Mesenchymal stem cell (in vitro differentiated cells and primary cell): ENCODE measurements around the gene SYT11.
"Not testable (repeated sequence)": the region's sequence is repeated elsewhere in the genome, so short reads cannot be mapped to it uniquely, and the experiment has no call there.

Experiments
- DNase-seq: peaks from one replicate; pipeline ENCODE4 v3.0.0-alpha.2; 2013
- H2AFZ ChIP-seq: one replicate; pipeline ENCODE4 v1.6.1; 2013; ENCODE audit warnings: low read depth, mild to moderate bottlenecking, control low read depth, inconsistent platforms, low read length, moderate library complexity
- H2AK5ac ChIP-seq: 2 replicates; pipeline ENCODE4 v1.6.1; 2013; ENCODE audit warnings: low read length, moderate library complexity, mild to moderate bottlenecking, inconsistent platforms; ENCODE audit not compliant: severe bottlenecking
- H2BK120ac ChIP-seq: one replicate; pipeline ENCODE4 v1.6.1; 2013; ENCODE audit warnings: low read depth, mild to moderate bottlenecking, inconsistent platforms, low read length, moderate library complexity
- H2BK12ac ChIP-seq, 2 experiments: one replicate each; pipeline ENCODE4 v1.6.1; 2013; ENCODE audit warnings: inconsistent platforms in 2 of 2, low read length in 2 of 2, mild to moderate bottlenecking in 2 of 2, moderate library complexity in 2 of 2, control low read depth in 1 of 2
- H2BK15ac ChIP-seq: one replicate; pipeline ENCODE4 v1.6.1; 2013; ENCODE audit warnings: mild to moderate bottlenecking, low read depth, inconsistent platforms; ENCODE audit not compliant: poor library complexity, severe bottlenecking
- H2BK5ac ChIP-seq: 2 replicates; pipeline ENCODE4 v1.6.1; 2013; ENCODE audit warnings: low read depth, mild to moderate bottlenecking, low read length, control low read depth, inconsistent platforms; ENCODE audit not compliant: poor library complexity, severe bottlenecking
- H3K14ac ChIP-seq, 2 experiments: one replicate each; pipeline ENCODE4 v1.6.1; 2013; ENCODE audit warnings: inconsistent platforms in 2 of 2, low read length in 2 of 2, control low read depth in 1 of 2, mild to moderate bottlenecking in 1 of 2, moderate library complexity in 1 of 2
- H3K18ac ChIP-seq, 2 experiments: one replicate each; pipeline ENCODE4 v1.6.1; 2013; ENCODE audit warnings: inconsistent platforms in 2 of 2, low read length in 2 of 2, control low read depth in 1 of 2, low read depth in 1 of 2, mild to moderate bottlenecking in 1 of 2
- H3K23ac ChIP-seq, 2 experiments: one replicate each; pipeline ENCODE4 v1.6.1; 2013; ENCODE audit warnings: inconsistent platforms in 2 of 2, low read length in 2 of 2, mild to moderate bottlenecking in 2 of 2, moderate library complexity in 2 of 2, control low read depth in 1 of 2
- H3K27ac ChIP-seq: 2 replicates; pipeline ENCODE4 v1.5.1; 2013; ENCODE audit warnings: mild to moderate bottlenecking, moderate library complexity, low read length, control low read depth, inconsistent platforms; ENCODE audit not compliant: poor library complexity, severe bottlenecking
- H3K27me3 ChIP-seq, 2 experiments: 2 replicates each; pipeline versions ENCODE4 v1.6.1 to v1.7.0; 2013; ENCODE audit warnings: low read length in 2 of 2, mild to moderate bottlenecking in 2 of 2, moderate library complexity in 2 of 2, control low read depth in 1 of 2, inconsistent platforms in 1 of 2; ENCODE audit not compliant: control insufficient read depth in 1 of 2, insufficient read depth in 1 of 2
- H3K36me3 ChIP-seq, 2 experiments: 2 replicates each; pipeline versions ENCODE4 v1.6.1 to v1.7.0; 2013; ENCODE audit warnings: low read length in 2 of 2, control low read depth in 1 of 2, inconsistent platforms in 1 of 2, low read depth in 1 of 2, mild to moderate bottlenecking in 1 of 2; ENCODE audit not compliant: insufficient read depth in 2 of 2, control insufficient read depth in 1 of 2
- H3K4ac ChIP-seq, 2 experiments: one replicate each; pipeline ENCODE4 v1.6.1; 2013; ENCODE audit warnings: inconsistent platforms in 2 of 2, low read length in 2 of 2, mild to moderate bottlenecking in 2 of 2, moderate library complexity in 2 of 2, control low read depth in 1 of 2, low read depth in 1 of 2
- H3K4me1 ChIP-seq: 2 replicates; pipeline ENCODE4 v1.6.1; 2013; ENCODE audit warnings: low read depth, low read length, control low read depth; ENCODE audit not compliant: control insufficient read depth, insufficient read depth
- H3K4me2 ChIP-seq: 2 replicates; pipeline ENCODE4 v1.6.1; 2013; ENCODE audit warnings: low read length, mild to moderate bottlenecking, inconsistent platforms; ENCODE audit not compliant: poor library complexity, severe bottlenecking
- H3K4me3 ChIP-seq, 2 experiments: 2 replicates each; pipeline versions ENCODE4 v1.5.1 to v1.7.0; 2013; ENCODE audit warnings: low read length in 2 of 2, mild to moderate bottlenecking in 2 of 2, control low read depth in 1 of 2, low read depth in 1 of 2; ENCODE audit not compliant: insufficient read depth in 1 of 2
- H3K79me1 ChIP-seq: replicated peaks from 2 replicates; pipeline ENCODE4 v1.6.1; 2013; ENCODE audit warnings: mild to moderate bottlenecking, control low read depth, low read length, inconsistent platforms; ENCODE audit not compliant: poor library complexity, severe bottlenecking
- H3K9ac ChIP-seq: 2 replicates; pipeline ENCODE4 v1.7.0; 2013; ENCODE audit warnings: mild to moderate bottlenecking, low read length, moderate library complexity
- H3K9me3 ChIP-seq: 2 replicates; pipeline ENCODE4 v1.7.0; 2013; ENCODE audit warnings: mild to moderate bottlenecking, low read length; ENCODE audit not compliant: control insufficient read depth
- H4K8ac ChIP-seq: one replicate; pipeline ENCODE4 v1.6.1; 2013; ENCODE audit warnings: inconsistent platforms, mild to moderate bottlenecking, low read length, moderate library complexity
- H4K91ac ChIP-seq: one replicate; pipeline ENCODE4 v1.6.1; 2013; ENCODE audit warnings: mild to moderate bottlenecking, low read length, inconsistent platforms
- WGBS: methylation state at CpG from one replicate; pipeline ENCODE4 v1.1.7; 2013; ENCODE audit warnings: mixed read lengths; 5-methylcytosine and 5-hydroxymethylcytosine counted together

SYT11 gene

GRCh38 chr1:155834927-155835399 is 24.4 kb upstream of the SYT11 start:
- not testable (repeated sequence) for H3K27ac ChIP-seq, H3K27me3 ChIP-seq, H3K4me3 ChIP-seq, H4K8ac ChIP-seq, H3K9ac ChIP-seq, H2AK5ac ChIP-seq, H2BK15ac ChIP-seq, H3K14ac ChIP-seq, H3K18ac ChIP-seq, H2BK12ac ChIP-seq, H3K9me3 ChIP-seq, H3K23ac ChIP-seq, H3K4me2 ChIP-seq, H2BK120ac ChIP-seq, DNase-seq, H3K4me1 ChIP-seq, H2AFZ ChIP-seq, H2BK5ac ChIP-seq, H4K91ac ChIP-seq, H3K4ac ChIP-seq
- H3K36me3 ChIP-seq: peaks cover 16 to 18% of the 10 kb centered on the region in 2 experiments
- 79% methylated on average over 3 of the region's 9 CpGs for WGBS
- H3K79me1 ChIP-seq: peaks cover 25% of the 10 kb centered on the region

DNA sequence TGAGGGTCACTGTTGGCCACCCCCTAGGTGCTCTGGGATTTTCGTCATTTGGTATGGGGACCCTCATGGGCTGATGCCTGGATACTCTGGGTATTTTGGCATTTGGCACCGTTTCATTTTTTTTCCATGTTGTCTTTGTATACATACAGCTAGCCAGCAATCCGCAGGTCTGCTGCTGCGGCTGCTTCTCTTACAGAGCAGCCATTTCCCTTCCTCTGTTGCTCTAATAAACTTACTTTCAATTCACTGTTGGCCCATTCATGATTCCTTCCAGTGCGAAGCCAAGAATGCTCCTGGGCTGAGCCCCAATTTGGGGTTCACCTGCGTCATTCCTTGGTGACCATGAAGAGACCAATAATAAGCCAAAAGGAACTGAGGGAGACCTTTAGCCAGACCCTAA is 23.8 kb upstream of the SYT11 start:
- Histone ChIP-seq H3K4me3 (no peak overlapping the region), H3K18ac (no peak overlapping the region), H3K14ac (no peak overlapping the region), H3K36me3 (peaks cover 14 to 16% of the 10 kb centered on the region in 2 experiments), H2BK15ac (no peak overlapping the region), H3K27ac (no peak overlapping the region), H3K4me2 (no peak overlapping the region), H3K9me3 (no peaks in the 10 kb centered on the region), H3K79me1 (peaks cover 22% of the 10 kb centered on the region), H2BK5ac (no peak overlapping the region), H3K4ac (no peak overlapping the region), H2AK5ac (no peak overlapping the region), H4K8ac (no peak overlapping the region), H3K9ac (no peak overlapping the region), H2BK120ac (no peak overlapping the region), H4K91ac (no peak overlapping the region), H2AFZ (no peak overlapping the region), H3K23ac (no peak overlapping the region), H3K27me3 (no peaks in the 10 kb centered on the region), H2BK12ac (no peak overlapping the region), H3K4me1 (peaks cover 5% of the 10 kb centered on the region)
- no peak for DNase-seq
- WGBS: 97% methylated on average over 6 of the region's 6 CpGs

GRCh38 chr1:155840386-155840785 is 19.0 kb upstream of the SYT11 start:
- DNase-seq: no peak
- Histone ChIP-seq H2AFZ (no peak overlapping the region), H3K27me3 (no peaks in the 10 kb centered on the region), H2BK12ac (no peak overlapping the region), H3K9me3 (no peaks in the 10 kb centered on the region), H3K4ac (no peak overlapping the region), H3K79me1 (peaks cover 32% of the 10 kb centered on the region), H3K36me3 (peaks cover 19 to 42% of the 10 kb centered on the region in 2 experiments), H3K4me3 (no peak overlapping the region), H2BK120ac (no peak overlapping the region), H3K9ac (no peak overlapping the region), H2BK15ac (no peak overlapping the region), H4K8ac (no peak overlapping the region), H2AK5ac (no peak overlapping the region), H3K14ac (no peak overlapping the region), H3K4me1 (no peaks in the 10 kb centered on the region), H3K27ac (no peak overlapping the region), H2BK5ac (no peak overlapping the region), H3K23ac (no peak overlapping the region), H3K4me2 (no peak overlapping the region), H3K18ac (no peak overlapping the region), H4K91ac (no peak overlapping the region)
- 97% methylated on average over 5 of the region's 5 CpGs for WGBS

DNA sequence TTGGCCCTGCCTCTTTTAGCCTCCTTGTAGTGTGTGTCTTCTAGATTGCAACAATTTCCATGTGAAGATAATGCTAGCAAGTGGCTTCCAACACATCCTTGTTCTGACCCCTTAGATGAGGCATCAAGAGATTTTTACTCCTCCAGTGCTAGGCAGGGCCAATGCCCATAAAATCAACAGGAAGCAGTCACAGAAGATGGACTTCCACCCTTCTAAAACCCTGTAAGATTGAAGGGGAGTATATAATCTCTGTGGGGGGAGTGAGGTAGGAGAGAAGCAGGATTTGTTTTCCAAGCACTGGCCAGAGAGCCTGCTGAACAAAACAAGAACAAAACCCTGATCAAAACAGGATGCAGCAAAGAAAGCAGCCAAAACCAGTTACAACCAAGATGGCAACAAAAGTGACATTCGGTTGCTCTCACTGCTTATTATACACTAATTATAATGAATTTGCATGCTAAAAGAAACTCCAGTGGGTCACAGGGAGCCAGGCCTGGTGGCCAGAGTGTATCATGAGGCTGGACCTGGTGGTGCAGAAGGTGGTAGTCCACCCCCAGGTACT is 14.4 kb upstream of the SYT11 start:
- WGBS: no CpG with 5 or more reads among the region's 1 CpG
- Histone ChIP-seq H3K27ac (no peak overlapping the region), H3K9me3 (no peaks in the 10 kb centered on the region), H2AK5ac (no peak overlapping the region), H2BK15ac (no peak overlapping the region), H2BK5ac (no peak overlapping the region), H3K23ac (no peak overlapping the region), H3K18ac (no peak overlapping the region), H3K4me2 (no peak overlapping the region), H4K8ac (no peak overlapping the region), H2BK12ac (no peak overlapping the region), H3K4me3 (no peak overlapping the region), H3K36me3 (peaks cover 24 to 51% of the 10 kb centered on the region in 2 experiments), H4K91ac (no peak overlapping the region), H3K4me1 (no peaks in the 10 kb centered on the region), H3K4ac (no peak overlapping the region), H3K79me1 (peaks cover 24% of the 10 kb centered on the region), H2BK120ac (no peak overlapping the region), H3K9ac (no peak overlapping the region), H3K27me3 (no peaks in the 10 kb centered on the region), H2AFZ (no peak overlapping the region), H3K14ac (no peak overlapping the region)
- no peak for DNase-seq
